GM21528 (cell line): ENCODE data around the gene UROC1.

Experiments
- ATAC-seq: cut with Tn5 transposase; IDR thresholded peaks from one replicate; pipeline ENCODE4 v1.9.1; 2021; ENCODE audit warnings: mild to moderate bottlenecking, moderate library complexity; ENCODE audit not compliant: unreplicated experiment, low FRiP score

Gene UROC1

GRCh38 chr3:126517291-126517951 lies at the start of gene UROC1:
Gene UROC1 (minus strand): TSS chr3:126517773. CDS start chr3:126517719, 54 bp downstream.
- ATAC-seq = no peak

DNA sequence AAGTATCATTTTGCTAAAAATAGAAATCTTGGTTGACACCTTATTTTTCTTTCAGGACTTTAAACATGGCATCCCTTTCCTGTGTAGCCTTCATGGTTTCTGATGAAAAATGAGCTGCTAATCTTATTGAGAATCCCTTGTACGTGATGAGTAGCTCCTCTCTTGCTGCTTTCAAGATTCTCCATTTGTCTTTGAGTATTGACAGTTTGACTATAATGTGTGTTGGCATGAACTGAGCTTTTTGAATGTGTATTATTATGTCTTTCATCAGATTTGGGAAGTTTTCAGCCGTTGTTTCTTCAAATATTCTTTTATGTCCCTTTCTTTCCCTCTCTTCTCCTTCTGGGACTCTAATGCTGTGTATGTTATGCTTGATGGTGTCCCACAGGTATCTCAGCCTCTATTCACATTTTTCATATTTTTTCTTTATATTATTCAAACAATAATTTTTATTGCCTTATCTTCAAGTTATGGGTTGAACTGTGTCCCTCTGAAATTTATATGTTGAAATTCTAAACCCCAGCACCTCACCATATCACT lies 45.2 kb upstream of the UROC1 start:
- no peak for ATAC-seq

DNA sequence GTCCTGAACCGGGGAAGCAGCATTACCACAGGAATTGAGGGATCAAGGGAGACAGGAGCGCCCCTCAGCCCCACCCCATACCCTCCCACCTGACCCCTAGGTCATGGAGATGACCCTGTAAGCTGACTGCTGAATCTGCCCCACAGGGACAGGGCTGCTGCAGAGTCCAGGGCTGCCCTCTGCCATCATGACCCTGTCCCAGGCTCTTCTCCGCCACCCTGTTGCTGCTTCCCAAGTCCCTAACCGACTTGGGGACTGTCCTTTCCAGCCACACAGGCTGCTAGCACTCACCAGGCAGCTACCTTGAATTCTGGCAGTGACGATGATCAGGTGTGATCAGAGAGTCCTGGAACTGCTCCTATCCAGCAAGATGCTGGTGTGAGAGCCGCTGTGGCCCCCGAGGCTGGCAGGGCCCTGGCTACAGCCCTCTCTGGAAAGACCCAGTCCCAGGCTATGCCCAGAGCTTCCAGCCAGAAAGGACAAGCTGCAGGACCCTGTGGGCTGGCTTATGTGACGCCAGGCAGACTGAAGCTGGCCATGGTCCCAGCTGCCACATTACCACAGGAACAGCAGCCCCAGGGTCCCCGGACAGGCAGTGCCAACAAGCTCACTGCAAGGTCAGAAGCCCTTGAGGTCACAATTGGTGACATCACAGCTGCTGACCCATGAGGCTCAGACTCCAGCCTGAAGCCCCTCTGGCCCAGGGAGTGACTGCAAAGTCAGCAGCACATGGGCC lies 40.9 kb upstream of the UROC1 start, which contains the start of gene C3orf22:
C3orf22 (minus strand) TSS at position 597 of the 736 bp plus-strand sequence. CDS start 5,542 bp downstream, outside the sequence.
- no peak for ATAC-seq

DNA sequence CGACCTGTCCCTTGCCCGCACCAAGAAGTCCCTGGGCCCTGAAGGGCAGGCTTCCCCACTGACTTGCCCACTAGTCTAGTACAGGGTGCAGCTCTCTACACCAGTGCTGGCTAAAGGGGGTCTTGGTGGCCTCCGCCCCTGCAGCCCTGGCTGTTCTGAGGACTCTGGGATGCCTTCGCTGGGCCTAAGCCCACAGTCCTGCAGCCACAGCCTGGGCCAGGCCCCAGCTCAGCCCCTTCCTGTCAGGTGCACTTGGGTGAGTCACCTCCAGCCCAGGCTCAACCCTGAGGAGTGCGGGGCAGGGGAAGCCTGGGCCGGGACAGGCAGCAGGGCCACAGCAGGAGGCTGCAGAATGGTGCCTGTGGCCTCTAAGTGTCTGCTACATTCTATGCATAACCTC lies 40.2 kb upstream of the UROC1 start:
- no peak for ATAC-seq

GRCh38 chr3:126557415-126557745 lies 39.8 kb upstream of the UROC1 start:
- no peak for ATAC-seq

DNA sequence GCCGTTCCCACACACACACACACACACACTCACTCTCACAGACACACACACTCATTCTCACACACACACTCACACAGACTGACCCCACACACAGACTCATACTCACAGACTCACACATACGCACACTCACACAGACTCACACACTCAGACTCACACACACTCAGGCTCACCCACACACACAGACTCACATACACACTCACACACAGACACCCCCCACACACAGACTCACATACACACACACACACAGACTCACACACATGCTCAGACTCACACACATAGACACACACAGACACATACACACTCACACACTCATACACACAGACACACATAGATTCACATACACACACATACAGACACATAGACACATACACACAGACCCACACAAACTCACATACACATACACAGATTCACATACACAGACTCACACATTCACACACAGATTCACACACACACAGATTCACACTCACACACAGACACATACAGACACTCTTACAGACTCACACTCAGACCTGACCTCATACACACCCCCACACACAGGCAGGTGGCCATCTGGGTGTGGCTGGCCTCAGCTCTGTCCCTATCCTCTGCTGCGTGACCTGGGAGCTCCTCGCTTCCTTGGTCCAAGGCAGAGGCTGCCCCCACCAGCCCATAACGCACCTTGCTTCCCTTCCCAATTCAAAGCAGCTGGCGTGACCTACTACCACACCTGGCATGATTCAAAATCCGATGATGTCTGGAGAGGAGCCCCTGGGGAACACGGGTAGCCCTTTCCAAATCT lies 39.3 kb upstream of the UROC1 start:
- ATAC-seq = no peak

GRCh38 chr3:126555795-126556636 lies 38.4 kb upstream of the UROC1 start:
- no peak for ATAC-seq

GRCh38 chr3:126554560-126555525 lies 37.3 kb upstream of the UROC1 start:
- no peak for ATAC-seq

- no peak for ATAC-seq
These were observed 35.9 kb upstream of the UROC1 start for GRCh38 chr3:126553284-126554084.

GRCh38 chr3:126552688-126553283 lies 35.2 kb upstream of the UROC1 start:
- ATAC-seq = no peak

DNA sequence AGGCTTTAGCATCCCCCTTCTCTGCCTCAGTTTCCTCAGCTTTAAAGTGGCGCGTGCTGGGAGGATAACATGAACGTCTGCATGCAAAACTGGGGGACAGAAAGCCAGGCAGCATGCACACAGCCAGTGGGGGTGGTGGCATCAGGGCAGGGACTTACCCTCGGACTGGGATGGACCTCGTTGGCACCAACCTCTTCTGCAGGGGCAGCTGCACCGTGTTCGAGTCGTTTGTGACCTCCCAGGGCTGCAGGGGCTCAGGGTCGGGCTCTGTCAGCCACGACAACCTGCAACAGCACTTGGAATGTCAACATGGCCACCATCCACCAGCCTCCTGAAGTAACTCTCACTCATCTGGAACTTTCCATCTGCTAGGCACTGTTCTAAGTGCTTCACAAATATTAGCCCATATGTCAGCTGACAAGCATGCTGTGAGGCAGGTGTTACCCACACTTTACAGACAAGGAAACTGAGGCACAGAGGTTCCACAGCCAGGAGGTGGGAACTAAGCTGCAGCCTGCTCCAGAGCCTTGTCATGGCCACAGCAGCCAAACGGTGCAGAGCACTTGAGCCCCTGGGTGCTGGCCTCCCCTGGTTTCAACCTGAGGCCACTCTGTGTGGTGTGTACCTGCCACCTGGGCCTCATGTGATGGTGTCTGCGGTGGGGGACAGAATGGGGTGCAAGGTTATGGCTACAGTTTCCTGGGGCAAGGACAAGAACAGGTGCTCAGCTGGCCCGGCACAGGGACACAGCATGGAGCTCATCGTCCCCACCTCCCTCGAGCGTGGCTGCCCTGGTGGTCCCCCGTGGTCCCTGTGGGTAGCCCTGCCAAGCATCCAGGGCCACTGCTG lies 34.5 kb upstream of the UROC1 start:
- ATAC-seq = no peak

DNA sequence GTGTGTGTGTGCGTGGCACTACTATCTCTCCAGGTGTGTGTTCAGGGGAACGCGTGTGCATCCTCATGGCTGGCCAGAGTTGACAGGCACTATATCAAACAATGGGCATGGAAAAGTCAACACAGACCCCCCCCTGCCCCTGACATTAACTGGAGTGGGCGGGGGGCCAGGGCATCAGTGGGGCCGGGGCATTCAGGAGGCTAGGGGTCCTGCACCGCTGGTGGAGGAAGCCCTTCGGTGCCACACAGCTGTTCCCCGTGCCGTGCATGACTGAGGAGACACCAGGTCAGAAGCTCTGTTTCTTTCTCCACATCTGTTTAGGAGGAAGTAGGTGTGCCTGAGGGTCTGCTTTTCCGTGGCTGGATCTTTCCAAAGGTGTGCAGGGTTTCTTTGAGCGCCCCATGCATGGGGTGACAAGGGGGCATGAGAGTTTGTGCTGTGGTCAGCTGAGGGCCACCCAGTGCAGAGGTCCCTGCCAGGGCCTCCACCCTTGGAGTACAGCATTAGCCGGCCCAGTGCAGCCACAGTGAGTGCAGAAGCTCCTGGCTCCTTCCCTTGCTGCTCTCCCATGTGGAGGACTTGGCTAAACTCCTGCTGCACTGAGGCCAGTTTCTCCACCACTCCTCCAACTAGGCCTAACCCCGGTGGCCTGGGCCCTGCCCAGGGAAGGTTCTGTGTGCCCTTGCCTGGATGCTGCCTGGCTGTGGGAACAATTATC lies 33.7 kb upstream of the UROC1 start:
- no peak for ATAC-seq

GRCh38 chr3:126550488-126551051 lies 33.0 kb upstream of the UROC1 start:
- ATAC-seq = no peak

DNA sequence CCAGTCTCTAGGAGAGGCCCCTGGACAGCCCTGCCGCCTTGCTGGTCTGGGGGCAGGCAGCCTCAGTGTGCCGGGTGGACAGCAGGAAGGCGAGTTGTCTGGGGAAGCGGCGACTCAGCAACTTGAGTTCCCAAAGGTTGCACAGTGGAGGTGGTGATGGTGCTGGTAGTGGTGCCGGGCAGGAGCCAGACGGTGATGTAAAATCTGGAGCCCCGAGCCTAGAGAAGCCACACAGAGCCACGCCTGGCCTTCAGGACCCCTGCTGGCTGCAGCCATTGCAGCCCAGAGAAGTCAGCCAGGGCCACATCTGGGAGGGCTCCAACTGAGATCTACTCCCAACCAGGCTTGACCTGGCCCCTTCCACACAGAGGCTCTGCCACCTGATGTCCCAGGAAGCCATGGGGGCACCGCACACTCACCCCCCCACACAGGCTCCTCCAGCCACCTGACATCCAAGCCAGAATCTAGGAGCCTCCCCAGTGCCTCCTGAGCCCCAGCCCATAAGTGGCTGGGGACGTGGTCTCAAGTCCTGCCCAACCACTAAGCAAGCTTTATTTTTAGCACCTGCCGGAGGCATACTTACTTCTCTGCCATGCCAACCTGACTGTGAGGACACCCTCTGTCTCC lies 32.4 kb upstream of the UROC1 start:
- ATAC-seq = no peak
